NCI-H2196 (cell line): Measurements from ENCODE around the gene KIRREL2.

Experiments used
- DNase-seq: peaks from one replicate; lab custom pipeline; 2025; ENCODE audit not compliant: unreplicated experiment; lab: John Stamatoyannopoulos, UW

The KIRREL2 gene

DNA sequence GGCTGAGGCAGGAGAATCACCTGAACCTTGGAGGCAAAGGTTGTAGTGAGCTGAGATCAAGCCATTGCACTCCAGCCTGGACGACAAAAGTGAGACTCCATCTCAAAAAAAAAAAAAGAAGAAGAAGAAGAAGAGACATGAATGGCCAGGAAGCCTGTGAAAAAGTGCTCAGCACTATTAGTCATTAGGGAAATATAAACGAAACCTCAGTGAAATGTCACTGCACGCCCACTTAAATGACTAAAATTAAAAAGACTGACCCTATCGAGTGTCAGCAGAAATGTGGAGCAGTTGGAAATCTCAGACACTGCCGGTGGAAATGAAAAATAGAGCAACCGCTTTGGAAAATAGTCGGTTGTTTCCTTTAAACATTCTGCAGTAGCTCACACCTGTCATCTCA lies 56.9 kb downstream of the KIRREL2 start:
- DNase-seq, result no peak

DNA sequence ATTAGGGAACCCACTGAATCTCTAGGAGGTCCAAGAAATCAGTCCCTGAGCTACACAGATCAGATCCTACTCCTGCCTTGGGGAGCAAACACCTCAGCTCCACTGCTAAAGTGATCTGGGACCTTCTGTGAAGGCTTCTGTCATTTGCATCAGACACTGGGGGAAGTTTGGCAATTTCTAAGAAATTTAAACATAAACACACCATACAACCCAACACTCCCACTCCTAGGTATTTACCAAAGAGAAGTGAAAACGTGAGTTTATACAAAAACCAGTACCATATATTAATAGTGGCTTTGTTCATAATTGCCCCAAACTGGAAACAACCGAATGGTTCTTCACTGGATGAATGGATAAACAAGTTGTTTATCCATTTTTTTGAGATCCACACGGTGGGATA lies 58.7 kb downstream of the KIRREL2 start:
- no peak for DNase-seq
